GM19239 (cell line): ENCODE data around the gene MIER1.
"Not testable (repeated sequence)": the region's sequence is repeated elsewhere in the genome, so short reads cannot be mapped to it uniquely, and the experiment has no call there.

ENCODE experiments used
- DNase-seq: peaks from one replicate; pipeline ENCODE4 v3.0.0; 2011; ENCODE audit warnings: low spot score; ENCODE audit not compliant: insufficient read length
- FAIRE-seq: peaks from 2 replicates; lab custom pipeline; 2011; peaks lifted over from hg19 to GRCh38; lab: Jason Lieb, UNC

The MIER1 gene

GRCh38 chr1:66933887-66934700 lies 9.3 kb downstream of the MIER1 start:
- FAIRE-seq: peak; percentile 31
- no peak for DNase-seq

DNA sequence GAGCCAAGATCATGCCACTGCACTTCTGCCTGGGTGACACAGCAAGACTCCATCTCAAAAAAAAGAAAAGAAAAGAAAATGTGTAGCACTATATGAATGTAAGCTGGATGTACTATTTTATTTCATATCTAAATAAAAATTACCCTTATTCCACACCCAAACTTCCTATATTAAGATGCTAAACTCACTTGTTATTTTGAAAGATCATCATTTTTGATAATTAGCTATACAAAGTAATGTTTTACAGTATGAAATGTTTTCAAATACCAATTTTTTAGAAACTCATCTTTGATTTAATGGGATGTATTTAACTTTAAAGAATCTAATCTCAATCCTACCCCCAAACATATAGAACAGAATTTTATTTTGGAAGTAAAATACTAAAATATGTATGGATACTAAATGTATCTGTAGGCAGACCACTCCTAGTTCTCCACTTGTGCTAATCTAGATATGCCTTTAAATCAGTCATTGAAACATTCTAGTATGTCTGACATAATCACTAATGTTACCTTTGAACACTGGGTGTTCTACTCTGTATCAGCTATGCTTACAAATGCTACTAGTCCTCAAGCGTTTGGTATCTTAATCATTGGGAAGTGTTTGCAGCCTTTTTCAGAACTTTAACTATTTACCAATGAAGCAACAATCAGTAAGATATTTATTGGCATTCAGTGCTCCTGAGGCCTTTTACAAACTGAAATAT lies 12.9 kb downstream of the MIER1 start:
- FAIRE-seq: peak; percentile 18

GRCh38 chr1:66938613-66939012 lies 13.8 kb downstream of the MIER1 start:
- FAIRE-seq (peak; percentile 28), DNase-seq (no peak)

More for the DNA sequence above, 12.9 kb downstream of the MIER1 start:
- DNase-seq: no peak

- FAIRE-seq: peak; percentile 18
Measured at GRCh38 chr1:66940981-66941380, 16.2 kb downstream of the MIER1 start.

DNA sequence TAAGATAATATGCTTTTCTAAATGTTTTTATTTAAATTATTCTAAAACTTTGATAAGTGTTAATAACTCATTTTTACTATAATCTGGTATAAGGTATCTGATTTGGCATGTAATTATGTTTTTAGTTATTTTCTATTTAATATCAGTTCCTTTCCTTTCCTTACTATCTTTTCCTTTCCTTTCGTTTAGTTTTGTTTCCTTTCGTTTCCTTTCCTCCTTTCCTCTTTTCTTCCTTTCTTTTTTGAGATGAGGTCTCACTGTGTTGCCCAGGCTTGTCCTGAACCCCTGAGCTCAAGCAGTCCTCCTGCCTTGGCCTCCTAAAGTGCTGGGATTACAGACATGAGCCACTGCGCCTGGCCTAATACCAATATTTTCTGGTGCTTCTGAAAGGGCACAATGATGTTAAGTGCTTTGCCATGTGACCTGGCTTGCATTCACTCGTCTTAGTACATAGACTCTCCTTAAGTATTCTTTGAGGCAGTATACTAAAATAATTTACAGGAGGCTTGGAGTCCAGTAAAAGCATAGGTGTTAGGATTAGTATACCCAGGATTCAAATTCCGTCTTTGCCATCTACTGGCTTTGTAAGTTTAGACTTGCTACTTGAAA lies 18.7 kb downstream of the MIER1 start:
- FAIRE-seq: no peak
- no peak for DNase-seq

More at GRCh38 chr1:66940981-66941380, 16.2 kb downstream of the MIER1 start:
- DNase-seq: no peak

- FAIRE-seq (no peak), DNase-seq (no peak)
Measured at GRCh38 chr1:66944330-66945274, 19.8 kb downstream of the MIER1 start.

DNA sequence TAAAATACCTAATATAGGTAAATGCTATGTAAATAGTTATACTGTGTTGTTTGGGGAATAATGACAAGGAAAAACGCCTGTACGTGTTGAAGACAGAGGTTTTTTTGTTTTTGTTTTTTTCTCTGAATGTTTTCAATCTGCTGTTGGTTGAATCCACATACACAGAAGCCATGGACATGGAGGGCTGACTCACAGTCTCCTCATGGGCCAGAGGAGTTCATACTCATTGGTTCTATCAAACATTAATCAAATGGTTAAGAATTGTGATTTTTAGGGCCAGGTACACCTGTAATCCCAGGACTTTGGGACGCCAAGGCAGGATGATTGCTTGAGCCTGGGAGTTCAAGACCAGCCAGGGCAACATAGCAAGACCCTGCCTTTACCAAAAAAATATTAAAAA lies 20.5 kb downstream of the MIER1 start:
- DNase-seq (no peak), FAIRE-seq (no peak)

DNA sequence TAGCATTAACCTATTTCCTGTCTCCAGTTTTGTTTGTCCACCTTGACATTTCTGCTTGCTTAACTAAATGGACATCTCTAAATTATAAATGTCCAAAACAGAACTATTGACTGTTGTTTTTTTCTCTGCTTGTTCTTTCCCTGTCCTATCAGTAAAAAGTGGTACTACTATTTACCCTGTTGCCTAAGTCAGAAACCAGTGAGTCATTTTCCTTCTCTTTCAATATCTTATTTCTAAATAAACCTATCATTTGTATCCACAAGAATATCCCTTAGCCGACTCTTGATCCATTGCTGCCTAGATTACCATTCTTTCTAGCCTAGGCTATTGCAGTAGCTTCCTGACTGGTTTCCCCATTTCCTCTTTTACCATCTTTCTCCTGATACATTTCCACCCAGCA lies 22.5 kb downstream of the MIER1 start:
- FAIRE-seq (no peak), DNase-seq (no peak)

GRCh38 chr1:66951513-66951912 lies 26.7 kb downstream of the MIER1 start:
- no peak for FAIRE-seq
- no peak for DNase-seq

DNA sequence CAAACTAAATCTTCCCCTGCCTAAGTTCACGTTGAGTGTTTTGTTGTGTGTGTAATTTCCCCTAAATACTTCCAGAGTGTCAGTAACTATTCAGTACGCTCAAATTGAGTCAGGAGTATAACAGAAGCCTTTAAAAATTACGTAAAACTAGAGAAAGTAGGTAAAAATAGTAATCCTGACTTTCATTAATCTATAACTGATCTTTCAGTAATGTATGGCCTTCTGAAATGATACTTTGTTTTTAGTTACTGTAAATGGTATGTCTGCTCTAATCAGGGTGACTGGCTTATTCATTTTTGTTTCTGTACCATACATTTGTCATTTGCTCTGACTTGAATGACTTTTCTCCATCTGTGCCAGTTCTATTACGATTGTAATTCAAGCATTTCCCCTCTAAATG lies 29.4 kb downstream of the MIER1 start:
- DNase-seq: no peak
- peak; percentile 86 for FAIRE-seq

GRCh38 chr1:66957938-66958337 lies 33.1 kb downstream of the MIER1 start:
- FAIRE-seq: no peak

DNA sequence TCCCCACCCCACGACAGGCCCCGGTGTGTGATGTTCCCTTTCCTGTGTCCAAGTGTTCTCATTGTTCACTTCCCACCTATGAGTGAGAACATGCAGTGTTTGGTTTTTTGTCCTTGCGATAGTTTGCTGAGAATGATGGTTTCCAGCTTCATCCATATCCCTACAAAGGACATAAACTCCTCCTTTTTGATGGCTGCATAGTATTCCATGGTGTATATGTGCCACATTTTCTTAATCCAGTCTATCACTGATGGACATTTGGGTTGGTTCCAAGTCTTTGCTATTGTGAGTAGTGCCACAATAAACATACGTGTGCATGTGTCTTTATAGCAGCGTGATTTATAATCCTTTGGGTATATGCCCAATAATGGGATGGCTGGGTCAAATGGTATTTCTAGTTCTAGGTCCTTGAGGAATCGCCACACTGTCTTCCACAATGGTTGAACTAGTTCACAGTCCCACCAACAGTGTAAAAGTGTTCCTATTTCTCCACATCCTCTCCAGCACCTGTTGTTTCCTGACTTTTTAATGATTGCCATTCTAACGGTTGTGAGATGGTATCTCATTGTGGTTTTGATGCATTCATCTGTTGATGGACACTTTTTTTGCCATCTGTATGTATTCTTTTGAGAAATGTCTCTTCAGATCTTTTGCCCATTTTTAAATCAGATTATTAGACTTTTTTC lies 41.5 kb downstream of the MIER1 start:
- not testable (repeated sequence) for DNase-seq
- FAIRE-seq: peak; percentile 51

More at GRCh38 chr1:66957938-66958337, 33.1 kb downstream of the MIER1 start:
- DNase-seq: no peak

DNA sequence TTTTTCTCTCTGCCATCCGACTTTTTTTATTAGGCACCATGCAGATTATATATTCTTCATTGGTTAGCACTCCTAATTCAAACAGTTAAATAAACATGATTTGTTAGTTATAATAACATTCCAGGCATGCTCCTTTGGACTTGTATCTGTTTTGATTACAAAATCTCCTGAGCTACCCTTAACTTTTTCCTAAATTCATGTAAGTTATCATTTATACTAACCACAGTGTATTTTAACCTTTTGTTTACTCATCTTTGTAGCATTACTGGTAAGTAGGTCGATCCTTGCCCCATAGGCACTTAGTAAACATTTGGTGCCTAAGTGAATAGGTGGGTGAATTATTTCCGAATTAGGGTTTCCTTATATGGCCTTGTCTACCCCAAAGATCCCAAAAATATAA lies 43.8 kb downstream of the MIER1 start:
- FAIRE-seq: no peak

GRCh38 chr1:66978201-66978600 lies 53.4 kb downstream of the MIER1 start:
- no peak for FAIRE-seq
- DNase-seq: no peak

More for the DNA sequence above, 43.8 kb downstream of the MIER1 start:
- DNase-seq: no peak

GRCh38 chr1:66979621-66980020 lies 54.8 kb downstream of the MIER1 start:
- FAIRE-seq, DNase-seq: not testable (repeated sequence)

DNA sequence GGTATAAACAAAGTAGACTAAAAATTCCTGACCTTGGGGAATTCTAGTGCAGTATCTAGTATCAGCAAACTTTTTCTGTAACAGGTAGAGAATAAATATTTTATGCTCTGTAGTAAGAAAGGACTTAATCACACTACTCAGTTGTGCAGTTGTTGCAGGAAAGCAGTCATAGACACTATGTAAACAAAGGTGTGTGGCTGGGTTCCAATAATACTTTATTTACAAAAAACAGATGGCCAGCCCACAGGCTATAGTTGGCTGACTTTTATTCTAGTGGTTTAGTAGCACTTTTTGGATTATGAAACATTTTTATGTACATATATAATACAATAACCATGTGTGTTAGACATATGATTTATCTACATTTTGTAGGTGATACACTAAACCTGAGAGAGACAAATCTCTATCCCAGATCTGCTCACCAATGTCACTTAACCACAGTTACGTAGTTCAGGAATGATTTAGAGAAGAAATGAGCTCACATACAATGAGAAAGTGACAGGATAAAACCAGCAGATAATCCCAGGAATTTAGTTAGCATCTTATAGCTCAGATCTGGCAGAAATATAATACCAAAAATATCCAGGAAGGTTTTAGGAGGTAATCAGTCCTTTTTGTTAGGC lies 56.1 kb downstream of the MIER1 start:
- FAIRE-seq (no peak), DNase-seq (no peak)

GRCh38 chr1:66981679-66982078 lies 56.9 kb downstream of the MIER1 start:
- DNase-seq: no peak

DNA sequence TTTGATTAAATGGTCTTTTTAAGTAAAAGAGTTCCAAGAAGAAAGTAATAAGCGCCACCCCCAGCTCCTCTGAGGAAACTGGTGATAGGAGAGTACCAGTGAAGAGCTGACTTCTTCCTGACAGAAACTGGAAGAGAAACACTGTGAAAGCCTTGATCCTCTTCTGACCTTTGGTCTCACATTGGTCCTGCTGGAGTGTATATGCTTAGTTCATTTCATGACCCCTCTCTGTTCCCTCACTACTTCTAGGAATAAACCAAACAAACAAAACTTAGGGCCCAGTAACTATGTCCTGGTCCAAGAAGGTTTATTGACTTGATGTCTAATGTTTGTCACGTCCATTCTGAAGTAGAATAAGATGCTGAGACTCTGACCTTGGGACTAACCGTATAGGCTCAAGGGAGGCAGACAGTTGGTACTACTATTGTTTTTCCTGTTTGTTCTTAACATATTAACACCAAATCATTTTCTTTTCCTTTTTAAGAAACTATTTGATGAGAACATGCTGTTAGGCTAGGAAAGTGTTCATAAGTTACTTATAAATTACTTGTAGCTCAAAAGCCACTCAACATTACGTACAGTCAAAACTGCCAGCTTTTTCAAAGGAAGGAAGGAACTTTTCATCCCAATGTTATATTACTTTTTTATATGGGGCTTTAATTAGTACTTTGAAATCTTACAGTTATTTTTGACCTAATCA lies 57.9 kb downstream of the MIER1 start:
- no peak for DNase-seq
- FAIRE-seq: peak; percentile 98

More at GRCh38 chr1:66981679-66982078, 56.9 kb downstream of the MIER1 start:
- no peak for FAIRE-seq
